Lung (tissue), 12 donors: ENCODE measurements around the gene AFAP1. TPM values are rescaled to one million over a fixed set of nuclear protein-coding genes. Genes with fewer than 3 reads are reported as not detected.
A peak's percentile ranks its signal among the peaks of the same experiment; 100 is the strongest.

Source experiments
- ATAC-seq: fragments of 200-7000 bp; cut with Tn5 transposase; one replicate; pipeline ENCODE4 v1.9.1; 2020; ENCODE audit warnings: moderate number of reproducible peaks; ENCODE audit not compliant: insufficient read depth, low FRiP score
- DNase-seq, 3 donors: peaks; one replicate each; pipeline ENCODE4 v3.0.0-alpha.2; 2013 to 2017
- H3K27ac ChIP-seq, 2 donors: one replicate each; pipeline ENCODE4 v1.5.1; 2013; ENCODE audit warnings: mild to moderate bottlenecking in 2 of 2, moderate library complexity in 2 of 2, control low read depth in 1 of 2, inconsistent platforms in 1 of 2, low read depth in 1 of 2, low read length in 1 of 2
- H3K27me3 ChIP-seq, 3 donors: one replicate each; pipeline ENCODE4 v1.5.1; 2013; ENCODE audit warnings: low read length in 2 of 3; ENCODE audit not compliant: control insufficient read depth in 3 of 3, insufficient read depth in 3 of 3
- H3K36me3 ChIP-seq, 4 donors: one replicate each; pipeline ENCODE4 v1.5.1; 2013; ENCODE audit warnings: low read length in 4 of 4, mild to moderate bottlenecking in 1 of 4, moderate library complexity in 1 of 4; ENCODE audit not compliant: control insufficient read depth in 4 of 4, insufficient read depth in 4 of 4
- H3K4me1 ChIP-seq, 5 donors: one replicate each; pipeline ENCODE4 v1.5.1; 2013; ENCODE audit warnings: low read length in 5 of 5, mild to moderate bottlenecking in 2 of 5, moderate library complexity in 1 of 5; ENCODE audit not compliant: control insufficient read depth in 5 of 5, insufficient read depth in 5 of 5
- H3K4me3 ChIP-seq: one replicate; pipeline ENCODE4 v1.5.1; 2013; ENCODE audit warnings: mild to moderate bottlenecking, control low read depth, moderate library complexity
- H3K9ac ChIP-seq, 2 donors: one replicate each; pipeline ENCODE4 v1.5.1; 2013; ENCODE audit warnings: low read length in 2 of 2, control low read depth in 1 of 2; ENCODE audit not compliant: insufficient read depth in 1 of 2
- H3K9me3 ChIP-seq, 4 donors: one replicate each; pipeline ENCODE4 v1.5.1; 2013; ENCODE audit warnings: low read length in 3 of 4, mild to moderate bottlenecking in 1 of 4, moderate library complexity in 1 of 4; ENCODE audit not compliant: control insufficient read depth in 4 of 4, insufficient read depth in 3 of 4
- CTCF ChIP-seq: IDR thresholded peaks from 2 replicates; pipeline ENCODE4 v1.5.1; 2012; ENCODE audit warnings: mild to moderate bottlenecking; ENCODE audit errors: control extremely low read depth, extremely low read depth
- WGBS, 2 donors: extraction: QIAGEN DNeasy Blood & Tissue Kit; methylation state at CpG; one replicate each; pipeline ENCODE4 v1.1.7; 2013; 5-methylcytosine and 5-hydroxymethylcytosine counted together
- polyA plus RNA-seq, 2 donors: library from polyadenylated mRNA; stranded (reverse); fragments of 200-250 nt; gene quantifications; one replicate each; pipeline ENCODE4 v1.2.1, GENCODE V29; 2013
- total RNA-seq, 2 donors: library from RNA; depleted of rRNA in 1 of 2; stranded (reverse); fragments of >200 nt in 1 of 2; gene quantifications; one replicate each; pipeline ENCODE4 v1.2.1, GENCODE V29; 2014 to 2021
- donor health status: control.
- donor health status: control.
- donor health status: Bipolar disorder and iron deficiency.
- donor health status: healthy.
- donor health status: DM: yes; HTN: yes; CAD: no.

AFAP1 gene
- total and polyA plus RNA-seq, 4 donors = 5.3 to 34.1 (median 12.3) TPM

GRCh38 chr4:7887436-7887835, 52.2 kb downstream of the AFAP1 start:
- Histone ChIP-seq H3K27ac (no peak overlapping the region), H3K27me3 (no peaks in the 10 kb centered on the region), H3K9me3 (peaks cover 0 to 2% (median 0%) of the 10 kb centered on the region in 4 donors), H3K4me1 (peaks cover 2 to 24% (median 6%) of the 10 kb centered on the region in 5 donors), H3K4me3 (no peak overlapping the region), H3K9ac (no peak overlapping the region), H3K36me3 (no peaks in the 10 kb centered on the region)
- DNase-seq (peak in 2 of 3 donors; percentile 73 to 75), ATAC-seq (no peak)
- no peak for TF ChIP-seq CTCF
- 90 to 92% methylated on average over 3 of the region's 3 CpGs for WGBS, 2 donors

- H3K9me3 ChIP-seq = peaks cover 0 to 2% (median 0%) of the 10 kb centered on the region in 4 donors
- 66 to 73% methylated on average over 9 of the region's 9 CpGs for WGBS, 2 donors
- H3K36me3 ChIP-seq = no peaks in the 10 kb centered on the region
- no peak for TF ChIP-seq CTCF
- H3K9ac ChIP-seq = no peak overlapping the region
- peaks cover 0 to 17% (median 3%) of the 10 kb centered on the region in 5 donors for H3K4me1 ChIP-seq
- DNase-seq = no peak
- no peak overlapping the region for H3K27ac ChIP-seq
- no peak for ATAC-seq
- no peaks in the 10 kb centered on the region for H3K27me3 ChIP-seq
- H3K4me3 ChIP-seq = no peak overlapping the region
Measured at GRCh38 chr4:7886007-7886973, 53.4 kb downstream of the AFAP1 start.

- H3K27me3 ChIP-seq = no peaks in the 10 kb centered on the region
- no peaks in the 10 kb centered on the region for H3K36me3 ChIP-seq
- H3K4me3 ChIP-seq = no peak overlapping the region
- DNase-seq (no peak), ATAC-seq (no peak)
- WGBS, 2 donors = 86 to 88% methylated on average over 16 of the region's 16 CpGs
- H3K9me3 ChIP-seq = peaks cover 0 to 2% (median 0%) of the 10 kb centered on the region in 4 donors
- H3K9ac ChIP-seq = no peak overlapping the region
- peaks cover 3 to 23% (median 5%) of the 10 kb centered on the region in 5 donors for H3K4me1 ChIP-seq
- no peak overlapping the region for H3K27ac ChIP-seq
- TF ChIP-seq CTCF = no peak
Measured at GRCh38 chr4:7885216-7886006, 54.2 kb downstream of the AFAP1 start.
